Thymus (tissue), 11 donors: ENCODE results near the gene SCTR. TPM values are rescaled to one million over a fixed set of nuclear protein-coding genes. Genes with fewer than 3 reads are reported as not detected.

ENCODE experiments used
- DNase-seq, 9 donors: peaks; one replicate each; pipeline ENCODE4 v3.0.0-alpha.2; 2013; ENCODE audit warnings: low spot score in 9 of 9, low read depth in 6 of 9, missing footprints in 1 of 9
- H3K27ac ChIP-seq, 2 donors: one replicate each; pipeline ENCODE4 v1.5.1; 2013; ENCODE audit warnings: control low read depth in 1 of 2, low read depth in 1 of 2, low read length in 1 of 2, mild to moderate bottlenecking in 1 of 2, moderate library complexity in 1 of 2
- H3K27me3 ChIP-seq, 2 donors: one replicate each; pipeline ENCODE4 v1.5.1; 2013; ENCODE audit warnings: low read length in 1 of 2; ENCODE audit not compliant: control insufficient read depth in 2 of 2, insufficient read depth in 1 of 2
- H3K36me3 ChIP-seq, 2 donors: one replicate each; pipeline ENCODE4 v1.5.1; 2013; ENCODE audit warnings: low read length in 1 of 2, mild to moderate bottlenecking in 1 of 2, moderate library complexity in 1 of 2; ENCODE audit not compliant: control insufficient read depth in 2 of 2, insufficient read depth in 2 of 2
- H3K4me1 ChIP-seq, 2 donors: one replicate each; pipeline ENCODE4 v1.5.1; 2013; ENCODE audit warnings: low read length in 2 of 2; ENCODE audit not compliant: control insufficient read depth in 2 of 2, insufficient read depth in 2 of 2
- H3K4me3 ChIP-seq, 2 donors: one replicate each; pipeline ENCODE4 v1.5.1; 2013; ENCODE audit warnings: low read length in 2 of 2, control low read depth in 1 of 2, mild to moderate bottlenecking in 1 of 2
- H3K9me3 ChIP-seq, 2 donors: one replicate each; pipeline ENCODE4 v1.5.1; 2013; ENCODE audit warnings: low read length in 1 of 2, mild to moderate bottlenecking in 1 of 2; ENCODE audit not compliant: control insufficient read depth in 2 of 2, insufficient read depth in 1 of 2
- WGBS: extraction: QIAGEN DNeasy Blood & Tissue Kit; methylation state at CpG from one replicate; pipeline ENCODE4 v1.1.7; 2013; 5-methylcytosine and 5-hydroxymethylcytosine counted together
- polyA plus RNA-seq: library from polyadenylated mRNA; stranded (reverse); fragments of 200-250 nt; gene quantifications from one replicate; pipeline ENCODE4 v1.2.3, GENCODE V29; 2013
- total RNA-seq: library from RNA; stranded (reverse); fragments of 120-200 nt; gene quantifications from one replicate; pipeline ENCODE4 v1.2.4, GENCODE V29; 2013
- donor health status: healthy.

Gene SCTR
- total and polyA plus RNA-seq, 2 donors = 0.24 to 1.5 TPM

GRCh38 chr2:119491776-119492525 is 32.3 kb downstream of the SCTR start:
- Histone ChIP-seq H3K4me3 (no peak overlapping the region), H3K27me3 (no peaks in the 10 kb centered on the region), H3K27ac (no peak overlapping the region), H3K4me1 (peaks cover 0 to 2% of the 10 kb centered on the region in 2 donors), H3K36me3 (no peaks in the 10 kb centered on the region), H3K9me3 (no peaks in the 10 kb centered on the region)
- WGBS = 96% methylated on average over 5 of the region's 5 CpGs
- DNase-seq = no peak

GRCh38 chr2:119490653-119491195 is 33.6 kb downstream of the SCTR start:
- Histone ChIP-seq H3K27ac (no peak overlapping the region), H3K27me3 (no peaks in the 10 kb centered on the region), H3K9me3 (no peaks in the 10 kb centered on the region), H3K36me3 (no peaks in the 10 kb centered on the region), H3K4me1 (peaks cover 0 to 2% of the 10 kb centered on the region in 2 donors), H3K4me3 (no peak overlapping the region)
- WGBS = 92% methylated on average over 7 of the region's 7 CpGs
- DNase-seq = no peak

GRCh38 chr2:119490106-119490505 is 34.2 kb downstream of the SCTR start:
- Histone ChIP-seq H3K4me1 (peaks cover 0 to 2% of the 10 kb centered on the region in 2 donors), H3K27me3 (no peaks in the 10 kb centered on the region), H3K27ac (no peak overlapping the region), H3K9me3 (no peaks in the 10 kb centered on the region), H3K36me3 (no peaks in the 10 kb centered on the region), H3K4me3 (no peak overlapping the region)
- 98% methylated on average over 8 of the region's 8 CpGs for WGBS
- DNase-seq = no peak

GRCh38 chr2:119489232-119489952 is 34.9 kb downstream of the SCTR start:
- no peaks in the 10 kb centered on the region for H3K36me3 ChIP-seq
- 96% methylated on average over 10 of the region's 10 CpGs for WGBS
- H3K4me1 ChIP-seq = peaks cover 0 to 2% of the 10 kb centered on the region in 2 donors
- no peaks in the 10 kb centered on the region for H3K9me3 ChIP-seq
- no peak overlapping the region for H3K27ac ChIP-seq
- DNase-seq = no peak
- no peaks in the 10 kb centered on the region for H3K27me3 ChIP-seq
- H3K4me3 ChIP-seq = no peak overlapping the region

GRCh38 chr2:119488245-119489214 is 35.8 kb downstream of the SCTR start:
- H3K27ac ChIP-seq = no peak overlapping the region
- H3K4me3 ChIP-seq = no peak overlapping the region
- H3K4me1 ChIP-seq = peaks cover 0 to 2% of the 10 kb centered on the region in 2 donors
- H3K9me3 ChIP-seq = no peaks in the 10 kb centered on the region
- H3K27me3 ChIP-seq = no peaks in the 10 kb centered on the region
- 97% methylated on average over 24 of the region's 24 CpGs for WGBS
- H3K36me3 ChIP-seq = no peaks in the 10 kb centered on the region
- DNase-seq = no peak

- 29% methylated on average over 9 of the region's 9 CpGs for WGBS
- Histone ChIP-seq H3K27ac (no peak overlapping the region), H3K4me3 (no peak overlapping the region), H3K36me3 (no peaks in the 10 kb centered on the region), H3K27me3 (no peaks in the 10 kb centered on the region), H3K4me1 (peaks cover 0 to 2% of the 10 kb centered on the region in 2 donors), H3K9me3 (no peaks in the 10 kb centered on the region)
- DNase-seq = no peak
Observed at GRCh38 chr2:119487434-119488244, 36.6 kb downstream of the SCTR start.

GRCh38 chr2:119486886-119487285 is 37.4 kb downstream of the SCTR start:
- H3K27me3 ChIP-seq = no peaks in the 10 kb centered on the region
- DNase-seq = no peak
- peaks cover 0 to 2% of the 10 kb centered on the region in 2 donors for H3K4me1 ChIP-seq
- no peaks in the 10 kb centered on the region for H3K36me3 ChIP-seq
- no peaks in the 10 kb centered on the region for H3K9me3 ChIP-seq
- H3K27ac ChIP-seq = no peak overlapping the region
- no peak overlapping the region for H3K4me3 ChIP-seq
- 84% methylated on average over 7 of the region's 7 CpGs for WGBS

GRCh38 chr2:119486196-119486827 is 38.0 kb downstream of the SCTR start:
- Histone ChIP-seq H3K27me3 (no peaks in the 10 kb centered on the region), H3K9me3 (no peaks in the 10 kb centered on the region), H3K36me3 (no peaks in the 10 kb centered on the region), H3K27ac (no peak overlapping the region), H3K4me3 (no peak overlapping the region), H3K4me1 (peaks cover 0 to 2% of the 10 kb centered on the region in 2 donors)
- no peak for DNase-seq
- WGBS = 97% methylated on average over 10 of the region's 10 CpGs
